Loucy (cell line): ENCODE data around the gene CYP27B1.

ENCODE experiments used
- H2AFZ ChIP-seq: fragments of 200-600 bp; sonication (generic); 2 replicates; pipeline ENCODE4 v1.6.0; 2016; ENCODE audit warnings: antibody characterized with exemption, mild to moderate bottlenecking, low read length, moderate library complexity
- H3F3A ChIP-seq: fragments of 200-600 bp; 2 replicates; pipeline ENCODE4 v1.6.0; 2016; ENCODE audit warnings: antibody characterized with exemption, low read depth, mild to moderate bottlenecking
- H3K27me3 ChIP-seq: fragments of 200-600 bp; sonication (generic); 2 replicates; pipeline ENCODE4 v1.6.1; 2014; ENCODE audit warnings: low read length, mild to moderate bottlenecking; ENCODE audit not compliant: insufficient read depth, poor library complexity, severe bottlenecking
- H3K36me3 ChIP-seq: fragments of 200-600 bp; sonication (generic); 2 replicates; pipeline ENCODE4 v1.6.1; 2016; ENCODE audit warnings: low read length; ENCODE audit not compliant: insufficient read depth
- H3K4me1 ChIP-seq: fragments of 200-600 bp; sonication (generic); 2 replicates; pipeline ENCODE4 v1.5.1; 2014; ENCODE audit warnings: low read length, mild to moderate bottlenecking; ENCODE audit not compliant: insufficient read depth, poor library complexity, severe bottlenecking
- H3K4me2 ChIP-seq: fragments of 200-600 bp; sonication (generic); 2 replicates; pipeline ENCODE4 v1.6.0; 2014; ENCODE audit warnings: antibody characterized with exemption, low read length, low read depth, mild to moderate bottlenecking; ENCODE audit not compliant: poor library complexity, severe bottlenecking
- H3K4me3 ChIP-seq: fragments of 200-600 bp; sonication (generic); 2 replicates; pipeline ENCODE4 v1.5.1; 2014; ENCODE audit warnings: low read length, mild to moderate bottlenecking, mixed read lengths; ENCODE audit not compliant: poor library complexity, severe bottlenecking
- H3K79me2 ChIP-seq: fragments of 200-600 bp; sonication (generic); 2 replicates; pipeline ENCODE4 v1.6.1; 2014; ENCODE audit warnings: low read length; ENCODE audit not compliant: insufficient read depth
- H3K9ac ChIP-seq: fragments of 200-600 bp; sonication (generic); 2 replicates; pipeline ENCODE4 v1.6.0; 2014; ENCODE audit warnings: mild to moderate bottlenecking, low read depth, low read length, moderate library complexity; ENCODE audit not compliant: poor library complexity, severe bottlenecking
- H3K9me2 ChIP-seq: fragments of 200-600 bp; sonication (generic); replicated peaks from 2 replicates; pipeline ENCODE4 v1.6.1; 2016; ENCODE audit warnings: low read depth, low read length, mixed read lengths
- H3K9me3 ChIP-seq: fragments of 200-600 bp; sonication (generic); 2 replicates; pipeline ENCODE4 v1.6.1; 2014; ENCODE audit warnings: mild to moderate bottlenecking, antibody characterized with exemption, low read length, low read depth; ENCODE audit not compliant: insufficient read depth
- H4K20me1 ChIP-seq: fragments of 200-600 bp; sonication (generic); 2 replicates; pipeline ENCODE4 v1.6.0; 2014; ENCODE audit warnings: antibody characterized with exemption, low read length, mild to moderate bottlenecking; ENCODE audit not compliant: insufficient read depth, poor library complexity, severe bottlenecking
- EZH2phosphoT487 ChIP-seq: fragments of 200-600 bp; IDR thresholded peaks from 2 replicates; pipeline ENCODE4 v1.6.1; 2018; ENCODE audit warnings: antibody characterized with exemption, mild to moderate bottlenecking, moderate library complexity, borderline replicate concordance
- TF ChIP-seq, protein P1 (sequence below): fragments of 200-600 bp; sonication (generic); conservative IDR thresholded peaks from 2 replicates; pipeline ENCODE4 v1.5.1; 2014; ENCODE audit warnings: mild to moderate bottlenecking, antibody characterized with exemption, low read length

Gene CYP27B1

DNA sequence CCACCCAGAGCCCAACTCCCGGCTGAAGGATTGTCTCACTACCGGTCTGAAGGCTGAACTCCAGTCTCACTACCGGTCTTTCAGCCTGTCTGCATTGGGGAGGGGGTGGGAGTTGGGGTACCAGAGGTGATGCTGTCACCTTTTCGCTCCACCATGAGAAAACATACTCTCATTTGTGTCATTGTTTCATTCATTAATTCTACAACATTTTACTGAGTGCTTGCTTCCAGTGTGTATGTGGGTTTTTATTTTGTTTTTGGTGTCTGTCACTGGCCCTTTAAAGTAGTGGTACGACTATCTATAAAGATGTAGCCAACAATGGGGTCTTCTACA, 14.2 kb downstream of the CYP27B1 start:
- no peak for TF ChIP-seq EZH2phosphoT487
- TF ChIP-seq, protein P1, sequence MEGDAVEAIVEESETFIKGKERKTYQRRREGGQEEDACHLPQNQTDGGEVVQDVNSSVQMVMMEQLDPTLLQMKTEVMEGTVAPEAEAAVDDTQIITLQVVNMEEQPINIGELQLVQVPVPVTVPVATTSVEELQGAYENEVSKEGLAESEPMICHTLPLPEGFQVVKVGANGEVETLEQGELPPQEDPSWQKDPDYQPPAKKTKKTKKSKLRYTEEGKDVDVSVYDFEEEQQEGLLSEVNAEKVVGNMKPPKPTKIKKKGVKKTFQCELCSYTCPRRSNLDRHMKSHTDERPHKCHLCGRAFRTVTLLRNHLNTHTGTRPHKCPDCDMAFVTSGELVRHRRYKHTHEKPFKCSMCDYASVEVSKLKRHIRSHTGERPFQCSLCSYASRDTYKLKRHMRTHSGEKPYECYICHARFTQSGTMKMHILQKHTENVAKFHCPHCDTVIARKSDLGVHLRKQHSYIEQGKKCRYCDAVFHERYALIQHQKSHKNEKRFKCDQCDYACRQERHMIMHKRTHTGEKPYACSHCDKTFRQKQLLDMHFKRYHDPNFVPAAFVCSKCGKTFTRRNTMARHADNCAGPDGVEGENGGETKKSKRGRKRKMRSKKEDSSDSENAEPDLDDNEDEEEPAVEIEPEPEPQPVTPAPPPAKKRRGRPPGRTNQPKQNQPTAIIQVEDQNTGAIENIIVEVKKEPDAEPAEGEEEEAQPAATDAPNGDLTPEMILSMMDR = no peak
- peaks cover 38% of the 10 kb centered on the region for H4K20me1 ChIP-seq
- H3K36me3 ChIP-seq = peaks cover 14% of the 10 kb centered on the region
- H3K27me3 ChIP-seq = no peaks in the 10 kb centered on the region
- H3K4me3 ChIP-seq = peak overlapping the region; percentile 64
- peak overlapping the region; percentile 82 for H3K4me2 ChIP-seq
- peaks cover 7% of the 10 kb centered on the region for H3F3A ChIP-seq
- peak overlapping the region; percentile 33 for H3K9ac ChIP-seq
- H3K9me2 ChIP-seq = no peaks in the 10 kb centered on the region
- H2AFZ ChIP-seq = peak overlapping the region; percentile 33; the same call in 1 of the 2 replicates
- peaks cover 54% of the 10 kb centered on the region for H3K79me2 ChIP-seq
- no peaks in the 10 kb centered on the region for H3K9me3 ChIP-seq
- peaks cover 41% of the 10 kb centered on the region for H3K4me1 ChIP-seq

DNA sequence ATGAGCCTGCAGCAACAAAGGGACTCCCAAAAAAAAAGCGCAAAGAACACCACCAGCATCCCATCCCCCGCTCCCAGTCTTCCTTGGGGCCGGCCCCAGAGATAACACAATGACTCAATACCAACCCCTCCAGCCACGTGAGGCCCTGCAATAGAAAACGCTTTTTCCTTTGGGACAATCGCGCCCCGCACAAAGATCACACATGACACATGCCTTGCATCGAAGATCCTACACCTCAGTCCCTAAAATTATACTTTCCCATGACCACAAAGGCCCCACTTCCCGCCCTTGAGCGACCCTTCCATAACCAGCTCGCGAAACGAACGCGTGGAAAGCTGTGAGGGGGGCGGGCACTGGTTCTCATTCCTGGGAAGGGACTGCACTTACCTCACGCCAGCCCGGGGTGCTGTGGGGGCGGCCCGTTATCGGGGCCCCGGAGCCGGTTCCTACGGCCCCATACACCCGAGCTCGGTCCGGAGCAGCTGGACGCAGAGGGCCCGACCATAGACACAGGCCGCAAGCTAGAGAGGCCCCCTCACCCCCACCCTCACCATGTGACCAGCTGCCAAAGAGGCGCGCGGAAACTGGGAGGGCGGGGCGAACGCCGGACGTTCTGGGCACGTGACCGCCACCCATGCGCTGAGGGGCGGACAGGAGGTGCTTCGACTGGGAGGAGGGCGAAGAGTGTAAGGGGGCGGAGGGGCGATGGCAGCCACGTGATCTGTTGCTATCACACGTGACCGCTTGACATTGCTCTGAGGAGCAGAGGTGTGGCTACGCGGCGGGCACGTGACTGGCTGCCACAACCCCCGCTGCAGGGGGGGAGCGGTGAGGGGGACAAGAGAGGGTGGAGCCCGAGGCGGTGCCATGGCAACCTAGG, 14.8 kb downstream of the CYP27B1 start, which contains the start of gene CDK4:
Gene CDK4 (minus strand): TSS at position 523 of the 880 bp plus-strand sequence. CDS start 593 bp downstream, outside the sequence.
- Histone ChIP-seq H2AFZ (peak within 1 kb of the TSS; percentile 88), H3K27me3 (no peaks in the 10 kb centered on the region), H3K9me3 (no peaks in the 10 kb centered on the region), H4K20me1 (peaks cover 37% of the 10 kb centered on the region), H3K79me2 (peaks cover 54% of the 10 kb centered on the region), H3F3A (peaks cover 7% of the 10 kb centered on the region), H3K4me3 (peak within 1 kb of the TSS; percentile 99), H3K36me3 (peaks cover 20% of the 10 kb centered on the region), H3K9me2 (no peaks in the 10 kb centered on the region), H3K4me1 (peaks cover 41% of the 10 kb centered on the region), H3K9ac (peak within 1 kb of the TSS; percentile 99), H3K4me2 (peak within 1 kb of the TSS; percentile 93)
- TF ChIP-seq, protein P1 = no peak
- no peak for TF ChIP-seq EZH2phosphoT487

DNA sequence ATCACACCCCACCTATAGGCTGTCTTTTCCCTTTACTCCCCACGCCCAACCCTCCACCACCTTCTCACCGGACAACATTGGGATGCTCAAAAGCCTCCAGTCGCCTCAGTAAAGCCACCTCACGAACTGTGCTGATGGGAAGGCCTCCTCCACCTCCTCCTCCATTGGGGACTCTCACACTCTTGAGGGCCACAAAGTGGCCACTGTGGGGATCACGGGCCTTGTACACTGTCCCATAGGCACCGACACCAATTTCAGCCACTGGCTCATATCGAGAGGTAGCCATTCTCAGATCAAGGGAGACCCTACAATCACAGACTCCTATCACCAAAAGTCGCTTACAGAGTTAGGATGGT, 15.5 kb downstream of the CYP27B1 start:
- Histone ChIP-seq H3F3A (peaks cover 7% of the 10 kb centered on the region), H3K9me3 (no peaks in the 10 kb centered on the region), H3K4me2 (peak overlapping the region; percentile 93), H3K4me3 (peak overlapping the region; percentile 99), H4K20me1 (peaks cover 31% of the 10 kb centered on the region), H2AFZ (peak overlapping the region; percentile 88; the same call in 1 of the 2 replicates), H3K36me3 (peaks cover 24% of the 10 kb centered on the region), H3K27me3 (no peaks in the 10 kb centered on the region), H3K9me2 (no peaks in the 10 kb centered on the region), H3K79me2 (peaks cover 48% of the 10 kb centered on the region), H3K4me1 (peaks cover 38% of the 10 kb centered on the region), H3K9ac (peak overlapping the region; percentile 99)
- TF ChIP-seq EZH2phosphoT487 = no peak
- TF ChIP-seq, protein P1 = no peak
